ENCODE data around the gene FAM227B.
"Not testable (repeated sequence)": the region's sequence is repeated elsewhere in the genome, so short reads cannot be mapped to it uniquely, and the experiment has no call there.

FAM227B gene

DNA sequence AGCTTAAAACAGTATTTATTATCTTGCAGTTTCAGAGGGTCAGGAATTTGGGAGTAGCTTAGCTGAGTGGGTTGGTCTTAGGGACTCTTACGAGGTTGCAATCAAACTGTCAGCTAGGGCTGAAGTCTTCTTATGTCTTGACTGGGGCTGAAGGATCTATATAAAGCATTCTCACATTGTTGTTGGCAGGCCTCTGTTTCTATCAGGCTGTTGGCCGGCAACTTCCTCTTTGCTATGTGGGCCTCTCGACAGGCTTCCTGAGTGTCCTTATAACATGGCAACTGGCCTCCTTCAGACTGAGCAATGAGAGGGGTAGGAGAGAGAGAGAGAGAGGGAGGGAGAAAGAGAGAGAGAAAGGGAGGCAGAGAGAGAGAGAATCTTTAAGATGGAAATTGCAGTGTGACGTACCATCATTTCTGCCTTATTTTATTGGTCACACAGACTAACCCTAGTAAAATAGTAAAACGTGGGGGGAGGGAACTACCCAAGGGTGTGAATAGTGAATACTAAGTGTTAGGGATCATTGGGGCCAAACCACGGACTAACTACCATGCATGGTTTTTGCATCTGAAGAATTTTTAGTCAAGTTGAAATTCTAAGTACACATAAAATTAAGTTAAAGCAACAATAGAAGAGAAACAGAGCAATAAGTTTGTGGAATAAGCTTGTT is 181.5 kb downstream of the FAM227B start:
- no peak for DNase-seq (ENCODE audit: low read depth)

GRCh38 chr15:49436751-49437150 is 183.9 kb downstream of the FAM227B start:
- no peak for DNase-seq (ENCODE audit: low read depth)

DNA sequence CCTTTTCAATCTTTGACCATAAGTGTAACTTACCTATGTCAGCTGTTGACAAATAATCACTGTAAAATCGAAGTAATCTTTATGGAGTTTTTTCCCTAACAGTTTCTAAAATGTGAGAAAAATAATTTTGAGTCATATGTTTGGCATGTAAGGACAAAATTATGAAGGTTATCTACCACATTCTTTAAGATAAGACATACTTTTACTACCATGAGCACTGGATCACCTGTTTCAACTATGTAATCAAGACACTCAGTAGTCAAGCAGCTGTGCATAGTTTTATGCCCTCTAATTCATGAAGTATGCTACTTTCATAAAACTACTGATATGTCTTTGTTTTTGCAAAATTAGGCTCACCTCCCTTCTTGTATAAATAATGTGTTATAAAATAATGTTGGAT is 185.4 kb downstream of the FAM227B start:
- DNase-seq (ENCODE audit: low read depth) = no peak

DNA sequence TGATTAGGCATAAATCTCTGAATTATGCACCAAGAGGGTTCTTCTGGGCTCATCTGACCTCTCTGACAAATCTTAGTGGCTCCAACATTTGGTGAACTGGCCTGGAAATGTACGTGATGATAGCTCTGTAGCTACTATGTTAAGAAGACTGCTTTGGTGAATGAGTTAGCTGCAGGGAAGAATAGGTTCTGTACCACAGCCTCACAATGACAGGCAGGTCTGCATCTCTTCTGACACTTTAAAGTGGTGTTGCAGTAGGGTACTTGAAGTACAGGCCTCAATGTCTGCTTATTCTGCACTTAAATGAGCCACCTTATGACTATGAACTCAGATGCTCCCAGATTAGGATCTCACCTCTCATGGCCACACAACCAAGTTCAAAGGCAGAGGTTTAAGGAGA is 190.6 kb downstream of the FAM227B start:
- no peak for DNase-seq (ENCODE audit: low read depth)

DNA sequence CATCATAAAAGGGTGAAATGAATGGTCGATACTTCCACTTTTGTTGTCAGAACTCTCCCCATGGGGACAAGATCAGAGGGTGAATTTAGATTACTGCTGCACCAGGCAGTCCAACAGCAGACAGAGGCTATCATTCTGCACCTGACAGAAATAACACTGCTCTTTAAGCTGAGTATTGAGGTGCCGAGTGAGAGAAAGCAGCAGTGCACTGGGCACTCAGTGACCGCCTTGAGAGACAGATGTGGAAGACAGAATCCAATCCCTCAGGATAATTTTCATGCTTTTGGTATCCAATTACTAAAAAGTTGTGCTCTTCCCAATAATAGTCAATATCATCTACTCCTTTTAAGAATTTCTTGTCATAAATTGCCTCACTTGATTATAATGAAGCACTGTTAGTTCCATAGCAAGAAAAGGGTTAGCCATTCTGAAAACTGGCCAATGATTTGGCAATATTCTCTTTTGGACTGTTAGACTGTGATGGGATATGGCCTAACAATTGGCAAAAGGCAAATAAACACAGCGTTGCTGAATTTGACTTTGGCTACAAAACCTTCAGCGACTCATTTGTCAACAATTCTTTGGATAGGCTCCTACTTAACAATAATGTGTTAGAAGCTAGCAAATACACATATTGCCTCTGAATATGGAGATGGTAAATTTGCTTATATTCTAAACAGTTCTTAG is 192.1 kb downstream of the FAM227B start:
- no peak for DNase-seq (ENCODE audit: low read depth)

- no peak for DNase-seq (ENCODE audit: low read depth)
These were observed 193.2 kb downstream of the FAM227B start for GRCh38 chr15:49427372-49427771.

GRCh38 chr15:49424954-49425353 is 195.7 kb downstream of the FAM227B start:
- DNase-seq (ENCODE audit: low read depth) = no peak

- DNase-seq (ENCODE audit: low read depth) = no peak
These were observed 196.6 kb downstream of the FAM227B start for GRCh38 chr15:49423901-49424550.

GRCh38 chr15:49423021-49423420 is 197.6 kb downstream of the FAM227B start, which contains the start of gene FGF7:
Gene FGF7 (plus strand): TSS chr15:49423242. CDS start chr15:49424298, 1,056 bp downstream.
- no peak for DNase-seq (ENCODE audit: low read depth)

DNA sequence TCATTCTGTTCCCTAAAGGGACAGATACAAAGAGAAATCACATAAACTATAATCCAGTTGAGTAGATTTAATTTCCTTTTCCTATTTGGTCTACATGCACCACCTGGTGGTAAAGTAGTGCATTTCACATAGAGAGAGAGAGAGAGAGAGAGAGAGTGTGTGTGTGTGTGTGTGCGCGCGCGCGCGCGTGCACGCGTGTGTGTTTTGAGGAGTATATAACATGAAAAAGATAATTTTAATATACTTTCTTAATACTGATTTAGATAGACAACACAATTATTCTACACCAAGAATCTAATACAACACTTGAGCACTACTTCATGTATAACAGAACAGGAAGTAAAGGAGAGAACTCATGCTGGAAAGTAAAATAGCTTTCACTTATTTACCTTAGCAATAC is 198.6 kb downstream of the FAM227B start:
- DNase-seq (ENCODE audit: low read depth) = peak; percentile 1

DNA sequence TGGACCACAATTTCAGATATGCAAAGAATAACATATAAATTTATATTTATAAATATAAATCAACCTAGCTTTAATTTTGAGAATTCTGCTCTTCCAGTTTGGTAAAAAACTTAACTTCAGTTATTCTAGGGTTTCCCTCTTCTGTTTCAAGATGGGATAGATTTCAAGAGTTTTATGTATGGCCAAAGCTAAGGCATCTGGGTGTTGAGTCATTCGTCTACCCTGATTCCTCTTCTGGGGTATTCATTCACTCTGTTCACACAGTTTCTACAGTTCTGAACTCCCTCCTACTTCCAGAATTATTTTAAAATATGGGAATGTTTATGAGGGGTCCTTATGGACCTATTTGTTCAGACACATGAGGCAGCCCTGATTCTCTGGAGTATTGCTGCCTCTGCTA is 201.8 kb downstream of the FAM227B start:
- DNase-seq (ENCODE audit: low read depth) = no peak

- DNase-seq (ENCODE audit: low read depth) = no peak
These were observed 205.0 kb downstream of the FAM227B start for GRCh38 chr15:49415638-49416037.

DNA sequence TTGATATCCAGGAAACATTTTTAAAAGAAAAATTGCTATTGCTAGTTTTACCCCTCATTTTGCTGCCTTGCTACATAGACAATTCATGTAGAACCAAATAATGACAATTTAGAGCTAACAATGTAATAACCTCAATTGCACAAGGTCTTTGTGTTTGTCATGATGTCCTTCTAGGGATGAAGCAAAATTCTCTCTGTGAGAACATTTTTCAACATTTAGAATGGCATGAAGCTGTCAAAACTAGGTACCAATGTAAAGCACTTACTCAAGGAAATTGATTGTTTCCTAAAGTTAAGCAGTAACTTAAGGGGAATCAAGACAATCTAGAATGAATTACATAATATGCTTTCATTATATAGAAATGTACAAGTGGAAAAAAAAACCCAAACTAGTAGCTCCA is 205.5 kb downstream of the FAM227B start:
- no peak for DNase-seq (ENCODE audit: low read depth)

DNA sequence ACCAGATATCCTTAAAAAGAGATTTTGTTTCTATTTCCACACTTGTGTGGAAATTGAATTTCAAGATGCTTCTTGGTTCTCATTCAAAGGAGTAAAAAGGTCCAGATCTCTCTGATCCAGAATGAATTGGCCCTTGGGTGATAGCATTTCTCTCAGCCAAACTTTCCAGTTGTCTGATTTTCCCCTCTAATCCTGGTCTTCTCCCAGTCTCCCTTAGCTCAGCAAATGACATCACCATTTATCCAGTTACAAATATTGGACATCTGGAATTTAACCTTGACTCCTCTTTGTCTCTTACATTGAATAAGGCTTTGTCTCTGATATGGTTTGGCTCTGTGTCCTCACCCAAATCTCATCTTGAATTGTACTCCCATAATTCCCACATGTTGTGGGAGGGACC is 207.8 kb downstream of the FAM227B start:
- no peak for DNase-seq (ENCODE audit: low read depth)

- no peak for DNase-seq (ENCODE audit: low read depth)
These were observed 210.0 kb downstream of the FAM227B start for GRCh38 chr15:49410641-49411040.

DNA sequence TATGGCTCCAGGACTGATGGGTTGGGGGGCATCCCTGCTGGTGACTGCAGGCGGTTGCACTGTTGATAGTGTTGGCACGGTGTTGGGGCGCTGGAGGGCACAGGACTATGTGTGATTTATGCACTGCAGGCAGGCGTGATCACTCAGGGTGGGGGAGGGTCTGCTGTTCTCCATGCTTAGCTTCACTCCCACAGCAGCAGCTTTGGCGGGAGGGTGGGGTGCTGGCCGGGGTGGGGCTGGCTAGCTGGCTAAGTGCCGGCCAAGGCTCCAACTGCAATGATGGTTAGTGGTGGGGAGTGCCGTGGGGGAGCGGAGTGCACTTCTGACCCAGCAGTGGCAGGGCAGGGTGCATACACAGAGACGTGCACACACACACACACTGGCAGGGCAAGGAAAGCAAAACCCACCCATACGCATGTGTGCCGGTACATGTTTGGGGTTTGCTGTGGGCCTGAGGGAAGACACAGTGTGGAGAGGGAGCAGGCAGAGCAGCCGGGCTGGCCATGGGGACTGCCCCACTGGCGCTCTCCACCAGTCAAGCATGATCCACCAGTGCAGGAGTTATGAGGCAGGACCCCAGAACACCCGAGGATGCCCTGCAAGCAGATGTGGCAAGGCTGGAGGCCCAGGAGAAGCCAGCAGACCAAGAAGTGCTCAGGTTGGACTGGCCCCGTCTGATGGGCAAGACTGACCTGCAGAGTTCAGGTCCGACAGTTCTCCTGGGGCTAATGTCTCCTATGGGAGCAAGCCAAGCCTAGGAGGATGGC is 214.1 kb downstream of the FAM227B start:
- no peak for DNase-seq (ENCODE audit: low read depth)

GRCh38 chr15:49402515-49403296 is 217.9 kb downstream of the FAM227B start:
- not testable (repeated sequence) for DNase-seq (ENCODE audit: low read depth)

DNA sequence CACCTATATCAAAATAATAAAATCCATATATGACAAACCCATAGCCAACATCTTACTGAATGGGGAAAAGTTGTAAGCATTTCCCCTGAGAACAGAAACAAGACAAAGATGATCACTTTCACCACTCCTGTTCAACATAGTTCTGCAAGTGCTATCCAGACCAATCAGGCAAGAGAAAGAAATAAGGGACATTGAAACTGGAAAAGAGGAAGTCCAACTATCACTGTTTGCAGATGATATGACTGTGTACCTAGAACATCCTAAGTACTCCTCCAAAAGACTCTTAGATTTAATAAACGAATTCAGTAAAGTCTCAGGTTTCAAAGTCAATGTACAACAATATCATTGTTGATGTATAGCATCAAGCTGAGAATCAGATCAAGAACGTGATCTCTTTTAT is 233.1 kb downstream of the FAM227B start:
- DNase-seq (ENCODE audit: low read depth) = no peak

DNA sequence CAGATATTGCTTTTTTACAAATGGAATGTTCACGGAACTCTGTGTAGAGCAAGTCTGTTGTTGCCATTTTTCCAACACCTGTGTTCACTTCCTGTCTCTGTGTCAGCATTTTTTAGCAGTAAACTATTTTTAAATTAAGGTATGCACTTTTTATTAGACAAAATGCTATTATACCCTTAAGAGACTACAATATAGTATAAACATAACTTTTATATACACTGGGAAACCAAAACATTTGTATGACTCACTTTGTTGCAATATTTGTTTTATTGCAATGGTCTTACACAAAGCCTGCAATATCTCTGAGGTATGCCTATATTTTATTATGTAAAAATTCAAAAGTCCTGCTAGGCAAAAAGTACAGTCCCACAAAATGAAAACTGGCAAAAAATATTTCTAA is 237.4 kb downstream of the FAM227B start:
- no peak for DNase-seq (ENCODE audit: low read depth)

GRCh38 chr15:49382394-49382793 is 238.2 kb downstream of the FAM227B start:
- no peak for DNase-seq (ENCODE audit: low read depth)

DNA sequence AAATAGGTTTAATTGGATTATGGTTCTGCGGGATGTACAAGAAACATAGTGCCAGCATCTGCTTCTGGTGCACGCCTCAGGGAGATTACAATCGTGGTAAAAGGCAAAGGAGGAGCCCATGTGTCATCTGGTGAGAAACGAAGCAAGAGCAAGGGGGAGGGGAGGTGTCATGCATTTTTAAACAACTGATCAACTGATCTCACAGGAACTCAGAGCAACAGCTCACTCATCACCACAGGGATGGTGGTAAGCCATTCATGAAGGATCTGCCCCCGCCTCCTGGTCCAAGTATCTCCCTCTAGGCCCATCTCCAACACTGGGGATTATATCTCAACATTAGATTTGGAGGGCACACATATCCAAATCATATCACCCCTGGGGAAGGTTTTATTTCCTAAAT is 239.7 kb downstream of the FAM227B start:
- DNase-seq (ENCODE audit: low read depth) = no peak

- DNase-seq (ENCODE audit: low read depth) = no peak
These were observed 240.6 kb downstream of the FAM227B start for GRCh38 chr15:49379996-49380395.

Data from activated T-helper 1 cell treated with Interleukin-2 at 50 U/mL for 16 hours (primary cell).